HCT116 (cell line): ENCODE data around the gene IL17D. TPM values are rescaled to one million over a fixed set of nuclear protein-coding genes. Genes with fewer than 3 reads are reported as not detected.

ENCODE experiments used
- ATAC-seq: fragments of 200-7000 bp; cut with Tn5 transposase; 2 replicates; pipeline ENCODE4 v1.9.1; 2020; ENCODE audit warnings: mild to moderate bottlenecking, moderate library complexity
- BruUV-seq: library from RNA; stranded (reverse); fragments of 400-500 nt; replicated peaks from 2 replicates; lab custom pipeline; 2021; lab: Mats Ljungman, UMichigan
- CTCF ChIA-PET: fragments of 300-600 bp; sonication (Branson Sonifier 250); formaldehyde crosslinking; loops from one replicate; lab custom pipeline; 2021; ENCODE audit warnings: antibody characterized with exemption; lab: Charles Lee
- POLR2A ChIA-PET: fragments of 300-600, 350-600 bp; sonication (Branson Sonifier 250); formaldehyde crosslinking; loops from one replicate; lab custom pipeline; 2021; ENCODE audit warnings: antibody characterized with exemption; lab: Charles Lee
- RAD21 ChIA-PET, 2 experiments: fragments of 300-600 bp; sonication (Branson Sonifier 250); formaldehyde crosslinking; loops; one replicate each; lab custom pipeline; 2023; ENCODE audit warnings: low total read pairs in 2 of 2; ENCODE audit not compliant: uncharacterized antibody in 2 of 2, unreplicated experiment in 2 of 2, low non-redundant PET in 1 of 2; lab: Charles Lee
- DNase-seq: peaks from one replicate; pipeline ENCODE4 v3.0.0-alpha.2; 2010; ENCODE audit warnings: low read depth, low spot score
- H2AFZ ChIP-seq: fragments of 200-600 bp; shearing (Covaris generic), sonication (generic); 2 replicates; pipeline ENCODE4 v1.6.1; 2017; ENCODE audit warnings: low read depth, mixed run types, mixed read lengths, antibody characterized with exemption, low read length; ENCODE audit not compliant: poor library complexity, severe bottlenecking
- H3K27ac ChIP-seq: 2 replicates; pipeline ENCODE4 v1.5.1; 2012; ENCODE audit warnings: low read depth, low read length
- H3K27me3 ChIP-seq: fragments of 200-600 bp; sonication (generic); 2 replicates; pipeline ENCODE4 v1.6.1; 2016; ENCODE audit warnings: mixed run types, low read length, mixed read lengths; ENCODE audit not compliant: insufficient read depth
- H3K36me3 ChIP-seq, 2 experiments: fragments of 200-500 bp in 1 of 2; fragments of 200-600 bp in 1 of 2; sonication (Bioruptor generic) in 1 of 2; sonication (generic) in 1 of 2; 2 replicates each; pipeline versions ENCODE4 v1.5.1 to v1.6.1; 2014 to 2016; ENCODE audit warnings: low read length in 2 of 2, inconsistent platforms in 1 of 2, mixed read lengths in 1 of 2, mixed run types in 1 of 2; ENCODE audit not compliant: insufficient read depth in 2 of 2, control insufficient read depth in 1 of 2
- H3K4me1 ChIP-seq, 2 experiments: fragments of 200-600 bp in 1 of 2; sonication (generic) in 1 of 2; 2 replicates each; pipeline versions ENCODE4 v1.5.1 to v1.6.1; 2012 to 2017; ENCODE audit warnings: low read length in 2 of 2, inconsistent platforms in 1 of 2, mild to moderate bottlenecking in 1 of 2, mixed read lengths in 1 of 2, mixed run types in 1 of 2, moderate library complexity in 1 of 2; ENCODE audit not compliant: insufficient read depth in 2 of 2, control insufficient read depth in 1 of 2
- H3K4me2 ChIP-seq: fragments of 200-600 bp; sonication (generic); 2 replicates; pipeline ENCODE4 v1.6.1; 2017; ENCODE audit warnings: mixed run types, low read length, mixed read lengths
- H3K4me3 ChIP-seq, 2 experiments: fragments of 200-600 bp in 1 of 2; sonication (generic) in 1 of 2; replicated peaks in 1 of 2; 2 replicates each; pipeline ENCODE4 v1.5.1; 2011 to 2016; ENCODE audit warnings: low read length in 2 of 2, control low read depth in 1 of 2, low read depth in 1 of 2, mild to moderate bottlenecking in 1 of 2, mixed read lengths in 1 of 2, mixed run types in 1 of 2
- H3K79me2 ChIP-seq: fragments of 200-600 bp; sonication (generic); 2 replicates; pipeline ENCODE4 v1.6.1; 2017; ENCODE audit warnings: mild to moderate bottlenecking, mixed run types, low read length, moderate library complexity, mixed read lengths; ENCODE audit not compliant: insufficient read depth
- H3K9ac ChIP-seq: fragments of 200-600 bp; sonication (generic); 2 replicates; pipeline ENCODE4 v1.6.1; 2016; ENCODE audit warnings: low read length, mixed read lengths
- H3K9me2 ChIP-seq: fragments of 200-600 bp; sonication (generic), shearing (Covaris generic); 2 replicates; pipeline ENCODE4 v1.6.1; 2017; ENCODE audit warnings: mixed run types, mild to moderate bottlenecking, moderate library complexity; ENCODE audit not compliant: insufficient read depth
- H3K9me3 ChIP-seq, 2 experiments: fragments of 200-500 bp in 1 of 2; fragments of 200-600 bp in 1 of 2; sonication (Bioruptor generic) in 1 of 2; sonication (generic) in 1 of 2; 2 replicates each; pipeline ENCODE4 v1.6.1; 2014 to 2017; ENCODE audit warnings: low read length in 2 of 2, mixed read lengths in 2 of 2, inconsistent platforms in 1 of 2, low read depth in 1 of 2, mild to moderate bottlenecking in 1 of 2, mixed run types in 1 of 2, moderate library complexity in 1 of 2; ENCODE audit not compliant: control insufficient read depth in 1 of 2, insufficient read depth in 1 of 2
- H4K20me1 ChIP-seq: fragments of 200-600 bp; sonication (generic), shearing (Covaris generic); 2 replicates; pipeline ENCODE4 v1.6.1; 2017; ENCODE audit warnings: mixed run types, mild to moderate bottlenecking, moderate library complexity; ENCODE audit not compliant: insufficient read depth
- CTCF ChIP-seq, 3 experiments: fragments of 200-600 bp in 1 of 3; sonication (generic) in 1 of 3; IDR thresholded peaks in 2 of 3; conservative IDR thresholded peaks in 1 of 3; 2 replicates each; pipeline ENCODE4 v1.5.1; 2012 to 2017; ENCODE audit warnings: low read depth in 2 of 3, low read length in 2 of 3, antibody characterized with exemption in 1 of 3, borderline replicate concordance in 1 of 3, control low read depth in 1 of 3, mild to moderate bottlenecking in 1 of 3, mixed read lengths in 1 of 3, mixed run types in 1 of 3, moderate library complexity in 1 of 3; ENCODE audit not compliant: insufficient read depth in 1 of 3
- JUND ChIP-seq: IDR thresholded peaks from 2 replicates; pipeline ENCODE4 v1.6.1; 2012
- SP1 ChIP-seq: IDR thresholded peaks from 2 replicates; pipeline ENCODE4 v1.6.1; 2012; ENCODE audit warnings: low read depth
- SRF ChIP-seq: IDR thresholded peaks from 2 replicates; pipeline ENCODE4 v1.6.1; 2012; ENCODE audit warnings: low read depth
- TCF7L2 ChIP-seq: IDR thresholded peaks from 2 replicates; pipeline ENCODE4 v1.7.0; 2011; ENCODE audit warnings: borderline replicate concordance, inconsistent platforms; ENCODE audit not compliant: insufficient read depth, insufficient read length; ENCODE audit errors: extremely low read depth
- intact Hi-C: fragments of 100-400 bp; cut with micrococcal nuclease; formaldehyde crosslinking; loops from 2 replicates; pipeline ENCODE4 v1.10.0; 2022
- total RNA-seq: library from RNA; stranded (reverse); gene quantifications from one replicate; pipeline ENCODE4 v1.2.1, GENCODE V29; 2021; ENCODE audit not compliant: unreplicated experiment

The IL17D gene
- total RNA-seq, 1 experiment from 2014 or later = 0.25 TPM

- no peak for TF ChIP-seq CTCF (IDR thresholded peaks at IDR 0.05 in 2 of 3, conservative IDR thresholded peaks at IDR 0.05 in 1 of 3; ENCODE audit: borderline replicate concordance in 1 of 3, insufficient read depth in 1 of 3, low read depth in 2 of 3, low read length in 2 of 3)
- no peak for TF ChIP-seq TCF7L2
- TF ChIP-seq SRF = no peak
- TF ChIP-seq SP1 = no peak
Measured at GRCh38 chr13:20686863-20687579, 16.5 kb upstream of the IL17D start (continued).

- BruUV-seq = no TSS peak
- Histone ChIP-seq H3K4me3 (no peak overlapping the region), H3K4me1 (no peaks in the 10 kb centered on the region), H3K79me2 (no peaks in the 10 kb centered on the region), H3K9me3 (no peaks in the 10 kb centered on the region), H3K27ac (no peak overlapping the region), H3K27me3 (no peaks in the 10 kb centered on the region), H3K9me2 (no peaks in the 10 kb centered on the region), H3K9ac (no peak overlapping the region), H3K36me3 (no peaks in the 10 kb centered on the region; a peak in 1 of 4 replicates), H2AFZ (no peak overlapping the region), H4K20me1 (no peaks in the 10 kb centered on the region), H3K4me2 (no peak overlapping the region)
- ChIA-PET RAD21 (no interaction called here), CTCF (no interaction called here), POLR2A (no interaction called here)
- intact Hi-C loops = no loop called here
- DNase-seq (no peak), ATAC-seq (no peak)
- no peak for TF ChIP-seq JUND
Measured at GRCh38 chr13:20689291-20689690, 14.2 kb upstream of the IL17D start.
